SK-N-SH treated with all-trans-retinoic acid at 6 μM for 48 hours (cell line): ENCODE data around the gene PXDC1.

Experiments
- ATAC-seq: fragments of 200-7000 bp; cut with Tn5 transposase; 3 replicates; pipeline ENCODE4 v1.9.1; 2020; ENCODE audit warnings: mild to moderate bottlenecking, moderate library complexity
- ARNTL ChIP-seq: fragments of 450-650 bp; formaldehyde crosslinking; IDR thresholded peaks from 2 replicates; pipeline ENCODE4 v1.5.0; 2020; ENCODE audit warnings: low read depth, mild to moderate bottlenecking, moderate library complexity, borderline replicate concordance
- CSDC2 ChIP-seq: fragments of 250-450 bp; sonication (Bioruptor Pico); IDR thresholded peaks from 2 replicates; pipeline ENCODE4 v1.5.0; 2020; ENCODE audit warnings: mild to moderate bottlenecking, moderate library complexity
- ESRRG ChIP-seq: fragments of 250-450 bp; sonication (Bioruptor Pico); IDR thresholded peaks from 2 replicates; pipeline ENCODE4 v1.6.1; 2021; ENCODE audit warnings: mild to moderate bottlenecking
- GLIS3 ChIP-seq: fragments of 250-450 bp; sonication (Bioruptor Pico); IDR thresholded peaks from 2 replicates; pipeline ENCODE4 v1.5.0; 2020; ENCODE audit warnings: mild to moderate bottlenecking, moderate library complexity
- ISL1 ChIP-seq: fragments of 250-450 bp; sonication (Bioruptor Pico); IDR thresholded peaks from 2 replicates; pipeline ENCODE4 v2.1.2; 2022; ENCODE audit warnings: mild to moderate bottlenecking, moderate library complexity
- OSR1 ChIP-seq: fragments of 250-450 bp; sonication (Bioruptor Pico); IDR thresholded peaks from 2 replicates; pipeline ENCODE4 v1.8.0; 2022; ENCODE audit warnings: moderate library complexity, mild to moderate bottlenecking, inconsistent platforms
- RARB ChIP-seq: fragments of 250-450 bp; sonication (Bioruptor Pico); IDR thresholded peaks from 2 replicates; pipeline ENCODE4 v1.8.0; 2021; ENCODE audit warnings: mild to moderate bottlenecking, moderate library complexity
- TCF4 ChIP-seq: fragments of 250-450 bp; sonication (Bioruptor Pico); IDR thresholded peaks from 2 replicates; pipeline ENCODE4 v1.8.0; 2021; ENCODE audit warnings: mild to moderate bottlenecking, moderate library complexity, borderline replicate concordance
- TOX ChIP-seq: fragments of 250-450 bp; sonication (Bioruptor Pico); IDR thresholded peaks from 2 replicates; pipeline ENCODE4 v1.8.0; 2021; ENCODE audit warnings: mild to moderate bottlenecking, moderate library complexity, borderline replicate concordance
- ZC3H10 ChIP-seq: fragments of 250-450 bp; sonication (Bioruptor Pico); IDR thresholded peaks from 2 replicates; pipeline ENCODE4 v1.5.1; 2021; ENCODE audit warnings: mild to moderate bottlenecking, moderate library complexity
- ZFP30 ChIP-seq: fragments of 450-650 bp; formaldehyde crosslinking; IDR thresholded peaks from 2 replicates; pipeline ENCODE4 v1.5.0; 2022; ENCODE audit warnings: mild to moderate bottlenecking, moderate library complexity
- TF ChIP-seq, protein P1 (sequence below): fragments of 250-450 bp; sonication (Bioruptor Pico); IDR thresholded peaks from 2 replicates; pipeline ENCODE4 v1.8.0; 2020; ENCODE audit warnings: mild to moderate bottlenecking, moderate library complexity, borderline replicate concordance
- TF ChIP-seq, protein P2 (sequence below): fragments of 250-450 bp; sonication (Bioruptor Pico); IDR thresholded peaks from 2 replicates; pipeline ENCODE4 v1.5.1; 2021; ENCODE audit warnings: mild to moderate bottlenecking, moderate library complexity
- TF ChIP-seq, protein P3 (sequence below): fragments of 250-450 bp; sonication (Bioruptor Pico); IDR thresholded peaks from 2 replicates; pipeline ENCODE4 v1.5.1; 2020; ENCODE audit warnings: low read depth, mild to moderate bottlenecking, moderate library complexity
- TF ChIP-seq, protein P4 (sequence below): fragments of 250-450 bp; sonication (Bioruptor Pico); IDR thresholded peaks from 2 replicates; pipeline ENCODE4 v1.5.0; 2020; ENCODE audit warnings: mild to moderate bottlenecking, moderate library complexity

PXDC1 gene

DNA sequence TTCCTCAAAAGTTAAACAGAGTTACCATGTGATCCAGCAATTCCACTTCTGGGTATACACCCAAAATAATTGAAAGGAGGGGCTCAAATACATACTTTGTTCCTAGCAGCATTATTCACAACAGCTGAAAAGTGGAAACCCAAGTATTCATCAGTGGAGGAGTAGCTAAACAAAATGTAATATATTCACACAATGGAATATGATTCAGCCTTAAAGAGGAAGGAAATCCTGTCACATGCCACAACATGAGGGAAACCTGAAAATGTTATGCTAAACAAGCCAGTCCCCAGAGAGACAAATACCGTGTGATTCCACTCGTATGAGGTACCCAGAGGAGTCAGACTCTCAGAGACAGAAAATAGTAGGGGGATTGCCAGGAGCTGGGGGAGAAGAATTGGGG, 44.5 kb downstream of the PXDC1 start:
- ATAC-seq: no peak

DNA sequence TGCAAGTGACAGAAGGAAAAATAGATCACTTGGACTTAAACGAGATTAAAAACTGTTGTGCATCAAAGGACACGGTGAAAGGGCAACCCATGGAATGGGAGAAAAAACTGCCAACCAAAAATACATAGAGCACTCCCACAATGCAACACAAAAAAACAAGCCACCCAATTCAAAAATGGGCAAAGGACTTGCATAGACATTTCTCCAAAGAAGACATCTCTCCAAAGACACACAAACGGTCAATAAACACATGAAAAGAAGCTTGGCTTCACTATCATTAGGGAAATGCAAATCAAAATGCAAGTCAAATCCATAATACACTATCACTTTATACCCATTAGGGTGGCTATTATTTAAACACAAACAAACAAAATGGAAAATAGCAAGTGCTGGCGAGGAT, 45.0 kb downstream of the PXDC1 start:
- no peak for ATAC-seq
- no peak for TF ChIP-seq TCF4 (CRISPR knock-in tag)
- TF ChIP-seq, protein P1, sequence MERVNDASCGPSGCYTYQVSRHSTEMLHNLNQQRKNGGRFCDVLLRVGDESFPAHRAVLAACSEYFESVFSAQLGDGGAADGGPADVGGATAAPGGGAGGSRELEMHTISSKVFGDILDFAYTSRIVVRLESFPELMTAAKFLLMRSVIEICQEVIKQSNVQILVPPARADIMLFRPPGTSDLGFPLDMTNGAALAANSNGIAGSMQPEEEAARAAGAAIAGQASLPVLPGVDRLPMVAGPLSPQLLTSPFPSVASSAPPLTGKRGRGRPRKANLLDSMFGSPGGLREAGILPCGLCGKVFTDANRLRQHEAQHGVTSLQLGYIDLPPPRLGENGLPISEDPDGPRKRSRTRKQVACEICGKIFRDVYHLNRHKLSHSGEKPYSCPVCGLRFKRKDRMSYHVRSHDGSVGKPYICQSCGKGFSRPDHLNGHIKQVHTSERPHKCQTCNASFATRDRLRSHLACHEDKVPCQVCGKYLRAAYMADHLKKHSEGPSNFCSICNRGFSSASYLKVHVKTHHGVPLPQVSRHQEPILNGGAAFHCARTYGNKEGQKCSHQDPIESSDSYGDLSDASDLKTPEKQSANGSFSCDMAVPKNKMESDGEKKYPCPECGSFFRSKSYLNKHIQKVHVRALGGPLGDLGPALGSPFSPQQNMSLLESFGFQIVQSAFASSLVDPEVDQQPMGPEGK (CRISPR knock-in tag): no peak
- TF ChIP-seq OSR1 (CRISPR knock-in tag): no peak
- TF ChIP-seq CSDC2 (CRISPR knock-in tag): no peak
- TF ChIP-seq, protein P2, sequence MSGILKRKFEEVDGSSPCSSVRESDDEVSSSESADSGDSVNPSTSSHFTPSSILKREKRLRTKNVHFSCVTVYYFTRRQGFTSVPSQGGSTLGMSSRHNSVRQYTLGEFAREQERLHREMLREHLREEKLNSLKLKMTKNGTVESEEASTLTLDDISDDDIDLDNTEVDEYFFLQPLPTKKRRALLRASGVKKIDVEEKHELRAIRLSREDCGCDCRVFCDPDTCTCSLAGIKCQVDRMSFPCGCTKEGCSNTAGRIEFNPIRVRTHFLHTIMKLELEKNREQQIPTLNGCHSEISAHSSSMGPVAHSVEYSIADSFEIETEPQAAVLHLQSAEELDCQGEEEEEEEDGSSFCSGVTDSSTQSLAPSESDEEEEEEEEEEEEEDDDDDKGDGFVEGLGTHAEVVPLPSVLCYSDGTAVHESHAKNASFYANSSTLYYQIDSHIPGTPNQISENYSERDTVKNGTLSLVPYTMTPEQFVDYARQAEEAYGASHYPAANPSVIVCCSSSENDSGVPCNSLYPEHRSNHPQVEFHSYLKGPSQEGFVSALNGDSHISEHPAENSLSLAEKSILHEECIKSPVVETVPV (CRISPR knock-in tag): no peak
- TF ChIP-seq, protein P3, sequence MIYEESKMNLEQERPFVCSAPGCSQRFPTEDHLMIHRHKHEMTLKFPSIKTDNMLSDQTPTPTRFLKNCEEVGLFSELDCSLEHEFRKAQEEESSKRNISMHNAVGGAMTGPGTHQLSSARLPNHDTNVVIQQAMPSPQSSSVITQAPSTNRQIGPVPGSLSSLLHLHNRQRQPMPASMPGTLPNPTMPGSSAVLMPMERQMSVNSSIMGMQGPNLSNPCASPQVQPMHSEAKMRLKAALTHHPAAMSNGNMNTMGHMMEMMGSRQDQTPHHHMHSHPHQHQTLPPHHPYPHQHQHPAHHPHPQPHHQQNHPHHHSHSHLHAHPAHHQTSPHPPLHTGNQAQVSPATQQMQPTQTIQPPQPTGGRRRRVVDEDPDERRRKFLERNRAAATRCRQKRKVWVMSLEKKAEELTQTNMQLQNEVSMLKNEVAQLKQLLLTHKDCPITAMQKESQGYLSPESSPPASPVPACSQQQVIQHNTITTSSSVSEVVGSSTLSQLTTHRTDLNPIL (CRISPR knock-in tag): no peak
- TF ChIP-seq RARB (CRISPR knock-in tag): no peak
- TF ChIP-seq GLIS3 (CRISPR knock-in tag): no peak
- no peak for TF ChIP-seq ZFP30 (CRISPR knock-in tag)
- no peak for TF ChIP-seq ZC3H10 (CRISPR knock-in tag)

More for the DNA sequence above, 44.5 kb downstream of the PXDC1 start:
- TF ChIP-seq, protein P1 (CRISPR knock-in tag): no peak
- no peak for TF ChIP-seq ISL1 (CRISPR knock-in tag)
- no peak for TF ChIP-seq TOX (CRISPR knock-in tag)
- no peak for TF ChIP-seq ARNTL (CRISPR knock-in tag)
- TF ChIP-seq, protein P4, sequence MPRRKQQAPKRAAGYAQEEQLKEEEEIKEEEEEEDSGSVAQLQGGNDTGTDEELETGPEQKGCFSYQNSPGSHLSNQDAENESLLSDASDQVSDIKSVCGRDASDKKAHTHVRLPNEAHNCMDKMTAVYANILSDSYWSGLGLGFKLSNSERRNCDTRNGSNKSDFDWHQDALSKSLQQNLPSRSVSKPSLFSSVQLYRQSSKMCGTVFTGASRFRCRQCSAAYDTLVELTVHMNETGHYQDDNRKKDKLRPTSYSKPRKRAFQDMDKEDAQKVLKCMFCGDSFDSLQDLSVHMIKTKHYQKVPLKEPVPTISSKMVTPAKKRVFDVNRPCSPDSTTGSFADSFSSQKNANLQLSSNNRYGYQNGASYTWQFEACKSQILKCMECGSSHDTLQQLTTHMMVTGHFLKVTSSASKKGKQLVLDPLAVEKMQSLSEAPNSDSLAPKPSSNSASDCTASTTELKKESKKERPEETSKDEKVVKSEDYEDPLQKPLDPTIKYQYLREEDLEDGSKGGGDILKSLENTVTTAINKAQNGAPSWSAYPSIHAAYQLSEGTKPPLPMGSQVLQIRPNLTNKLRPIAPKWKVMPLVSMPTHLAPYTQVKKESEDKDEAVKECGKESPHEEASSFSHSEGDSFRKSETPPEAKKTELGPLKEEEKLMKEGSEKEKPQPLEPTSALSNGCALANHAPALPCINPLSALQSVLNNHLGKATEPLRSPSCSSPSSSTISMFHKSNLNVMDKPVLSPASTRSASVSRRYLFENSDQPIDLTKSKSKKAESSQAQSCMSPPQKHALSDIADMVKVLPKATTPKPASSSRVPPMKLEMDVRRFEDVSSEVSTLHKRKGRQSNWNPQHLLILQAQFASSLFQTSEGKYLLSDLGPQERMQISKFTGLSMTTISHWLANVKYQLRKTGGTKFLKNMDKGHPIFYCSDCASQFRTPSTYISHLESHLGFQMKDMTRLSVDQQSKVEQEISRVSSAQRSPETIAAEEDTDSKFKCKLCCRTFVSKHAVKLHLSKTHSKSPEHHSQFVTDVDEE: no peak

GRCh38 chr6:3701631-3702030, 49.9 kb downstream of the PXDC1 start:
- ATAC-seq: no peak

GRCh38 chr6:3699231-3699630, 52.3 kb downstream of the PXDC1 start:
- TF ChIP-seq, protein P4: no peak
- TF ChIP-seq ARNTL (CRISPR knock-in tag) (no peak), ZC3H10 (CRISPR knock-in tag) (no peak), ISL1 (CRISPR knock-in tag) (no peak), ZFP30 (CRISPR knock-in tag) (no peak), RARB (CRISPR knock-in tag) (no peak), OSR1 (CRISPR knock-in tag) (no peak), CSDC2 (CRISPR knock-in tag) (no peak)
- TF ChIP-seq, protein P1 (CRISPR knock-in tag): no peak
- TF ChIP-seq, protein P3 (CRISPR knock-in tag): no peak
- TF ChIP-seq, all 23 proteins: peak for 0
- ATAC-seq: no peak

More at GRCh38 chr6:3701631-3702030, 49.9 kb downstream of the PXDC1 start:
- TF ChIP-seq, protein P3 (CRISPR knock-in tag): no peak
- TF ChIP-seq ESRRG (CRISPR knock-in tag): no peak
- TF ChIP-seq, all 23 proteins: peak for 0
